ENCODE measurements around the gene PRND.
A peak's percentile ranks its signal among the peaks of the same experiment; 100 is the strongest.
"Not testable (repeated sequence)": the region's sequence is repeated elsewhere in the genome, so short reads cannot be mapped to it uniquely, and the experiment has no call there.

PRND gene

DNA sequence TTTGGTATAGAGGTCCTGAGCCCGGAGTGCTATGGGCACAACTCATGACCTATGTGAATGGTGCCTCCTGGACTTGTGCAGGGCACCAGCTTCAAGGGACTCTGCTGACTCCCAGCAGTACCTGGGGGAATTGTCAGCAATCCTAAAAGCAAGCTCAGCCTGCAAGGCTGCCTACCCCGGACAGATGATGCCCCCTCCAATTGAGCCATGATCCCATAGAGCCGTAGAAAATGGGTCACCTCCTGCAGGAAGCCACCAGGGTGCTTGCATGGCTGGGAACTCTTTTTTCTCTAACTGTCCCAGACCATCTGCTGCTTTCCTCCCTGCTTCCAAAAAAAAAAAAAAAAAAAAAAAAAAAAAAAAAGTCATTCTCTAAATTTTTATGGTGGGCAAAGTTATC, 12.9 kb upstream of the PRND start:
- DNase-seq (ENCODE audit: low read depth, low spot score), result no peak

DNA sequence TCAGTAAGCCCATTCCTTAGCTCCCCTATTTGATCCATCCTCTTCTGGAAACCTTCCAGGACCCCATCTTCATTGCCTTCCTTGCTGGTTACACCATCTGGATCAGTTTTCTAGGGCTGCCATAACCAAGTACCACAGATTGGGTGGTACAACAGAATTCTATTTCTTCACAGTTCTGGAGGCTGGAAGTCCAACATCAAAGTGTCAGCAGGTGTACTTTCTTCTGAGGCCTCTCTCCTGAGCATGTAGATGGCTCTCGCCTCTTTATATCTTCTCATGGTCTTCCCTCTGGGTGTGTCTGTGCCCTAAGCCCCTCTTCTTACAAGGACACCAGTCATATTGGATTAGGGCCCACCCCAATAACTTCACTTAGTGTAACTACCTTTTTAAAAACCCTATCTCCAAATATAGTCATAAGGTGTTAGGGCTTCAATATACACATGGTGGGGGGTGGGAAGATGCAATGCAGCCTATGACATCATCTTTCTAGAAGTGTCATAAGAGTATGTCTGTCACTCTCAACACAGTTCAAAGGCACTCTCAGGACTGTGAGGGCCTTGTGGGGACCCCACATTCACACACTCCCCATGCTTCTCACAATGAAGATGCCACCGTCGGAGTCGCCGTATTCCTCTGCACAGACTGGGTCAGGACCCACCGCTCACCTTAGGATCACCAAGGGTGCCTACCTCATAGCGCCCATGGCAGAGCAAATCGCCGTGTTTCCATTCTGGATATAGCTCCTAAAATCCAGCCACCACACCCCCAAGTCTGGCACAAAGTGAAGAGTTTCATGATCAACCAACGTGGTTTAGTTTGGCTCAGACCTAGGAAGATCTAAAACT, 12.2 kb upstream of the PRND start:
- no peak for DNase-seq (ENCODE audit: low read depth, low spot score)

DNA sequence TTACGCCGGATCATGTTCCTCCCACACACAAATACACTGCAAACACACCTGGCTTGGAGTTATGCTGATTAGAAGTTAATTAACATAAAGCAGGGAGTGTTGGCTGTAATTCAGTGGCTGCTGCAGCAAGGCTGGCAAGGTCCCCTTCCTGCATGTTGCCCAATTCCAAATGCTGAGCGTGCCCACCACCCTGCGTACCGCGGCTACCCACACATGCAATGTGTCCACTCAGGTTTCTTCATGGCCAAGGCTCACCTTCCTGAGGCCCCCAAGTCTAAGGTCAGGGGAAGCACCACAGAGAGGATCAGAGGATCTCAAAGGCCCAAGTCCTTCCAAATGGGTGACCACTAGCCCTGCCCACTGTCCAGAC, 11.6 kb upstream of the PRND start:
- DNase-seq (ENCODE audit: low read depth, low spot score), result no peak

DNA sequence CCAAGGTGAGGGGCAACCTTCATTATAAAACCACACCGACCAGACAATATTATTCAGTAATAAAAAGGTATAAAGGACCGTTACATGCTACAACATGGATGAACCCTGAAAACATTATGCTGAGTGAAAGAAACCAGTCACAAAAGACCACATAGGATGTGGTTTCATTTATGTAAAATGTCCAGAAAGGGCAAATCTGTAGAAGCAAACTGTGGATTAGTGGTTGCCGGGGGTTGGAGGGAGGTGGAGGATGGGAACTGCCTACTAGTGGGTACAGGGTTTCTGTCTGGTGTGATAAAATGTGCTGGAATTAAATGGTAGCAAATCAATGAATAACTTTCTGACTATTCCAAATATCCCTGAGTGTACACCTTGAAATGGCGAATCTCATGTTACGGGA, 10.2 kb upstream of the PRND start:
- DNase-seq (ENCODE audit: low read depth, low spot score), result no peak

DNA sequence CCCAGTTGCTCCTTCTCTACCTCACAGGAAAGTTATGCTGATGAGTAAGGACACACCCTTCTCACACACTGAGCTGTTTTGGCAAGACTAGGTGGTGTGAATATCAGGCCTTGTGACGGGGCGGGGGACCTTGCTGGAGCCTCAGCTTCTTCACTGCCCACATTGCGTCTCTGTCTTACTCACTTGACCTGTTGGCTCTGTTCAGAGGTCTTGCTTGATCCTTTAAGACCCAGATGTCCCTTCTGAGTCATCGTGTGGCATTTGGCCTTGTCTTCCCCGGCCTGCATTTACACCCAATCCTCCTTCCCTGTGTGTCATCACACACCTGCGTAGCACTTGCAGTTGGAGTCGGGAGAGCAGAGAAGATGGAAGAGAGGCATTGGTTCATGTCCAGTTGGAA, 8.3 kb upstream of the PRND start:
- DNase-seq (ENCODE audit: low read depth, low spot score), result no peak

DNA sequence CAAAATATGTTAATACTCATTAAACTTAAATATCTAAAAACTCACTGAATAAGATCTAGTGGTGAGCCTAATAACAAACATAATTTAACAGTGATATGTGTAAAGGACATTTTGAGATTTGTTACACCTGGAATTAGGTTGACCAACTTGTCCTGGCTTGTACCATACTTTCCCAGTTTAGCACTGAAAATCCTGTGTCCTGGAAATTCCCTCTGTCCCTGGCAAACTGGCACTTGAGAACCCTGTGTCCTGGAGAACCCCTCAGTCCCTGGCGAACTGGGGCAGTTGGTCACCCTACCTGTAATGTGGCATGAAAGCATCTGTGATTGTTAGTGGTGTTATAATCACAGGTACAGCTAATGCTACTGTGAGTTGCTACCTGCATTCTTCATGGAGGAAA, 6.9 kb upstream of the PRND start:
- no peak for DNase-seq (ENCODE audit: low read depth, low spot score)

DNA sequence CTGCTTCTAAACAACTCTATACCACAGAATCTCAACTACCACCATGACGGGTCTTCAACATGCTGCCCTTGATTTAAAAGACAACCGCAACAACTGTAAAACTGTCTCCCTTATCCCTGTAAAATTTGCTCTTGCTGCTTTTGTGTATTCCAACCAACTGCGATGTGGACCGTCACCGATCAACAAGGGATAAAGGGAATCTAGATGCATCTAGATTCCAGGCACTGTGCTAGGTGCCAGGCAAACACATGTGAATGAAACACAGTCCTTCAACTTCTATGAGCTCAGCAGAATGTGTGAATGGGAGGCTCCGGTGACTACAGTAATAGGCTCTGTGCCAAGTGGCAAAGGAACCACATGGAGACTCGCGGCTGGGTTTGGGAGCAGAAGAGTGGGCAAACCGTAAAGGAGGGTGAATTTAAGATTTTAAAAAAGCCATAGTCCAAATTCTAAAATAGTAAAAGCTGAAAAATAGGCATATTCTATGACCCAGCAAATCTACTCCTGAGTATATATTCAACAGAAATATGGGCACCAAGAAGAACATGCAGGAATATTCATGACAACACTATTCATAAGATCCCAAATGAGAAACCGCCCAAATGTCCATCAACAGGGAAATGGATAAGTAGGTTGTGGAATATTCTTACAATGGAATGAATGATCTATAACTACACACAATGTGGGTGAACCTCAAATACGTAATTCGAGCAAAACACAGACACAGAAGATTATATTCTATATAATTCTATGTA, 3.7 kb upstream of the PRND start:
- no peak for DNase-seq (ENCODE audit: low read depth, low spot score)

DNA sequence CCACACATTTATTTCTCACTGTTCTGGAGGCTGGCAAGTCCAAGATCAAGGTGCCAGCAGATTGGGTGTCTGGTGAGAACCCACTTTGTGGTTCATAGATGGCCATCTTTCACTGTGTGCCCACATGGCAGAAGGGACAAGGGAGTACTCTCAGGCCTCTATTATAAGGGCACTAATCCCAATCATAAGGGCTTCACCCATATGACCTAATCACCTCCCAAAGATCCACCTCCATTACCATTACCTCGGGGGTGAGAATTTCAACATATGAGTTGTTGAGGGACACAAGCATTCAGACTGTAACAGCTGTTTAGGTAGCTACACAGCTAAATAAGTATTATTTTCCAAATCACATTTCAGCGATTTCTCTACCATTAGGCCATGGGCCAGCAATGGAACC, 2.5 kb upstream of the PRND start:
- no peak for DNase-seq (ENCODE audit: low read depth, low spot score)

DNA sequence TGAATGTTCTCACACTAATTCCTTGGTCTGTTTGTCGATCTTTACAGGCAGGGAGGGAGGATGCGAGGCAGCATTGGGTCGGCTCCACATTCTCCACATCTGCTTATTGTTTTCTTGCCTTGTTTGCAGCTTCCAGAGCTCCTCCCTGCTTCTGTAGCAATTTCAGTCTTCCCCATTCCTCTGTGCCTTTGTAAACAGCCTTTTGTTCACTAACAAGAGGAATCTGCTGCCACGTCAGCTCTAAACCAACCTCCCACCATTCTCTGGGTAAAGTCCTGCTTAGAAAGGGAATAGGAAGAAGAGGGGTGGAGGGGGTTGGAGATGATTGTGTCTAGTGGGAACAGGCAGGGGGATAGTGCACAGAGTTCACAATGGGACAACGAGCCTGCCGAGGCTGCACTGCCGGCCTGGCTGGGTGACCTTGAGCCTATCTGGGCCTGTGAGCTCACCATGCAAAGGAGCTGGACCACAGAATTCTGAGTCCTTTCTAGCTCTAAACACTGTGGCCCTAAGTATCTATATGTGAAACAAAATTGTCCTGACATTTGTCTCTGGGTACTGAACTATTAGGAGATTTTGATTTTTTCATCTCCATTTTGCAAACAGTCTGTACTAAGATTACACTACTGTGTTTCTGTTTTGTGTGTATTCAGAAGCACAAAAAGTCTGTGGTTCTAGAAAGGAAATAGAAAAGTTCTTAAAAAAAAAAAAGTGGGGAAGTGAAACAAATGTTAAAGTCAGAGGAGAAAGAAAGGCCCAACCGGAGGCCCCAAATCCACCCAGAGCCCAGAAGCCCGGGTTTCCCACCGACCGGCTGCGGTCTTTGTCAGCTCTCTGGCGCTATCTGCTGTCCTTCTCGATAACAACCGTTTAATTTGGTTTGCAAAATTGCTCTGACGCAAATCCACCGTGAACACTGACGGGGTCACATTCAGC, 1.4 kb upstream of the PRND start:
- peak; percentile 43 for DNase-seq (ENCODE audit: low read depth, low spot score)

DNA sequence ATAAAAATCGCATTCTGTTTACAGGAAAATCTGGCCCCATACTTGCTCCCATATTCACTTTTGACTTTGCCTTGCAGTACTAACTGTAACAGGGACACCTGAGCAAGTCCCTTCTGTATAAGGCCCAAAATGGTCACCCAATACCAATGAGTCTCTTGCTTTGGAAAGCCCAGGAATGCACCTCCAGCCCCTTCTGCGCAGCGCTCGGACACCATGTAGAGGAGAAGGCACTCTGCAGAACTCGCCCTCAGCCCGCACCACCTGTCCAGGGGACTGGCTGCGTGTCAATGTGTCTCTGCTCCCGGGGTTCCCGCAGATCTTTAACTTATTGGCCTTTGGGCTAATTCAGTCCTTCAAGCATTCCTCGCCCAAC, 746 bp upstream of the PRND start:
- DNase-seq (ENCODE audit: low read depth, low spot score), result no peak

DNA sequence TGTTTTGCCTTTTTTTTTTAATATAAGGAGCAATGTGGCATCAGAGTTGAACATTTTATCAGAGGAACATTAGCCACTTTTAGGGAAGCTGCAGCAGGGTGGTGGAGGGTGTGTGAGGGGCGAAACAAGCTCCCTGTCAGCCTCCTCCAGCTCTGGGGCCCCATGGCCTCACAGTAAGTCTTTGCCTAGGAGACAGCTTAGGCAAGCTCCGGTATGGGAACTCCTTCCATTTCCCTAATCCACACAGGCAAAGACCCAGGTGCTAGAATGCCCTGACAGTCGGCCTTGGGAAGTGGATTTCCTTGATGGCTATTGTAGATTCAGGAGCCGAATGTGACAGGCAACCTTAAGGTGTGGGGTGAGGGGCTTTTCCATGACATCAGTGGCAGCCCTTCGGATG, 862 bp downstream of the PRND start:
- DNase-seq (ENCODE audit: low read depth, low spot score), result no peak

DNA sequence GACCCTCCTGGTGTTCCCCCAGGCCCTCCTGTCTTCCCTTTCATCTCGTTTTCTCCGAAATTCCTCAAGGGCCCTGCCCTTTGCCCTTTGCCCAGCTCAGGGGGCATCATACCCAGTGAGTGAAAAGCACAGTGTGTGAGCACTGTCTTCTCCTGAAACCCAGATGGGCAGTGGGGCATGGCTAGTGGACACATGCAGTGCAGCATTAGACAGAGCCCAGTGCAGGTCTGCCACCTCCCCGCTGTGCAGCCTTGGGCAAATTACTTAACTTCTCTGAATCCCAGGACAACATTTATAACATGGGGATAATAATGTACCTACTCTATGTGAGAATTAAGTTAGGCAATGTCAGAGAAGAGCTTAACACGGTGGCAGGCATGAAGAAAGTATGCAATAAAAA, 1.3 kb downstream of the PRND start:
- DNase-seq (ENCODE audit: low read depth, low spot score), result no peak

DNA sequence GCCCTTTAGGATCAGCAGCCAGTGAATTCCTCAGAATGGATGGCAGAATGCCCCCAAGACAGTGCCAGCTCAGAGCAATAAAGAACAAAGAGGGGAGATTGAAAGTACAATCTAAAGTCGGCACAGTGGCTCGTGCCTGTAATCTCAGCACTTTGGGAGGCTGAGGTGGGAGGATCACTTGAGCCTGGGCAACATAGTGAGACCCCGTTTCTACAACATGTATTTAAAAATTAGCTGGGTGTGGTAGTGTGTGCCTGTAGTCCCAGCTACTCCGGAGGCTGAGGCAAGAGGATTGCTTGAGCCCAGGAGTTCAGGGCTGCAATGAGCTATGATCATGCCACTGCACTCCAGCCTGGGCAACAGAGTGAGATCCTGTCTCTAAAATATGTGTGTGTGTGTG, 1.8 kb downstream of the PRND start:
- DNase-seq (ENCODE audit: low read depth, low spot score), result not testable (repeated sequence)

DNA sequence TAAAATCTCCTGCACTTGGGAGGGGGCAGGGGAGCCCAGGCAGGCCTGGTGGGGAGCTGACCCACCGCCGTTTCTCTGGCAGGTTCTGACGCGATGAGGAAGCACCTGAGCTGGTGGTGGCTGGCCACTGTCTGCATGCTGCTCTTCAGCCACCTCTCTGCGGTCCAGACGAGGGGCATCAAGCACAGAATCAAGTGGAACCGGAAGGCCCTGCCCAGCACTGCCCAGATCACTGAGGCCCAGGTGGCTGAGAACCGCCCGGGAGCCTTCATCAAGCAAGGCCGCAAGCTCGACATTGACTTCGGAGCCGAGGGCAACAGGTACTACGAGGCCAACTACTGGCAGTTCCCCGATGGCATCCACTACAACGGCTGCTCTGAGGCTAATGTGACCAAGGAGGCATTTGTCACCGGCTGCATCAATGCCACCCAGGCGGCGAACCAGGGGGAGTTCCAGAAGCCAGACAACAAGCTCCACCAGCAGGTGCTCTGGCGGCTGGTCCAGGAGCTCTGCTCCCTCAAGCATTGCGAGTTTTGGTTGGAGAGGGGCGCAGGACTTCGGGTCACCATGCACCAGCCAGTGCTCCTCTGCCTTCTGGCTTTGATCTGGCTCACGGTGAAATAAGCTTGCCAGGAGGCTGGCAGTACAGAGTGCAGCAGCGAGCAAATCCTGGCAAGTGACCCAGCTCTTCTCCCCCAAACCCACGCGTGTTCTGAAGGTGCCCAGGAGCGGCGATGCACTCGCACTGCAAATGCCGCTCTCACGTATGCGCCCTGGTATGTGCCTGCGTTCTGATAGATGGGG, 3.0 kb downstream of the PRND start:
- DNase-seq (ENCODE audit: low read depth, low spot score), result no peak

DNA sequence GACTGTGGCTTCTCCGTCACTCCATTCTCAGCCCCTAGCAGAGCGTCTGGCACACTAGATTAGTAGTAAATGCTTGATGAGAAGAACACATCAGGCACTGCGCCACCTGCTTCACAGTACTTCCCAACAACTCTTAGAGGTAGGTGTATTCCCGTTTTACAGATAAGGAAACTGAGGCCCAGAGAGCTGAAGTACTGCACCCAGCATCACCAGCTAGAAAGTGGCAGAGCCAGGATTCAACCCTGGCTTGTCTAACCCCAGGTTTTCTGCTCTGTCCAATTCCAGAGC, 3.5 kb downstream of the PRND start:
- DNase-seq (ENCODE audit: low read depth, low spot score), result no peak

DNA sequence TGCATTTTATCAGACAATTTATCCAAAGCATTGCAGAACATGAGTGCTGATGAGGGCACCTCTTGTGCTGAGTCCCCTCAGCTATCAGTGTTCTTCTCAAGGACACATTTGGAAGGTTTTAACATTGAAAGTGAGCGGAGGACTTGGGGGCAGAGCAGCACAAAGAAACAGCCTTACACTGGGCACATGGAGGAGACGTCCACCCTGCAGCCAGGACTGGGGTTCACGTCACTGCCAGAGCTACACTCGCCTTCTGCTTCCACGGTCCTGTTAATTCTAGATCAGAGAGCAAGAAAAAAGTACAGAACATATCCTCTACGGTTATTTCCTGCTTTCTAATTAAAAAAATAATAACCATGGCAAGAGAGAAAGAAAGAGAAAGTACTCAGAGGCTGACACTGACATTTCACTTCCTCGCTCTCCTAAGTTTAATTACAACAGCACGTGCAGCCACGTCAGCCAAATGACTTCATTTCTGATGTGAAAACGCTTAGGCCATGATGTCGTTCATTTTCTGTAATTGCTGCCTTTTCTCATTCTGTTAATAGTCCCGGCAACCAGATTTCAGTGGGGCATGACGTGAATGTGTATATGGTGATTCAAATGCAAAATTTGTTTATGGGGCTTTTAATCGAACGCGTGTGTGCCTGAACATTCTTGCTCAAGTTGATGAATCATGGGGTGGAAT, 5.1 kb downstream of the PRND start:
- DNase-seq (ENCODE audit: low read depth, low spot score), result no peak

DNA sequence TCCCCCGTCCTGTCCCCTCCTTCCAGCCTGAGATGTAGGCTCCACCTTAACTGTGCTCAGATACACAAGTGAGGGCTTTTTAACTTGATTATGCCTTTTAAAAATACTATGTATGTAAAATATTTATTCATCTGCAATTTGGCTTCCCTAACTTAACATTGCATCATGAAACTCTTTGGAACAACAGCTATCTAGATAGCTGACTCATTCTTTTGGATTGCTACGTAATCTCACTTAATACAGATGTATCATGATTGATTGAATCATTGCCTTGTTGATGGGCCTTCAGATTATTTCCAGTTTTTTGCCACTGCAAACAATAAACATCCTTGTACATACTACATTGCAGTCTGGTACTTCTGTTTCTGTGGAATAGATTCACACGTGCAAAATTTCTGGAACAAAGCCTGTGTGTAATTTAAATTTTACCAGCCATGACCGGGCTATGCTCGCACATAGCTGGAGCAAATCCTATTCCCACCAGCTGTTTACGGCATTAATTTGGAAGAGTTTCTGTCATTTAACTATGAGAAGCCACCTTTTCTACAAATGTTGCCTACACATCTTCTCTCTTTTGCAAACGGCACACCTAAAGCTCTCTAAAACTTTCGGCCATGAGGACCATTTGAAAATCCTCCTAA, 6.5 kb downstream of the PRND start:
- DNase-seq (ENCODE audit: low read depth, low spot score), result no peak

DNA sequence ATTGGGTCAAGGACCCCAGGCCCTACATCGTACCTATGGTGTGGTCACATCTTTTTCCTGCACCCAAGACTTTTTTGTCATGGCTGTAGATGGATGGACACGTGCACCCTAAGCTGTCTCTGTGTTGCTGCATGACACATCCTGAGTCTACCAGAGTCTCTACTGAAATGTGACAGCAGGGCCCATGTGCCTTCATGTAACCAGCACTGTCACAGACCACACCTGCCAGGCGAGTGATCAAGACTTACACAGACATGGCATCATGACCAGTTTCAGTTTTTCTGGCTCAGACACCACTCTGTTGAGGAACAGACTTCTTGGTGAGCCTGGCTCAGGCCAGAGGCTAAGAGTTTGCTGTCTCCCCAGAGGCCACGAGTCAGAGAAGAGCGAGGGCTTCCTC, 7.6 kb downstream of the PRND start:
- DNase-seq (ENCODE audit: low read depth, low spot score), result no peak

DNA sequence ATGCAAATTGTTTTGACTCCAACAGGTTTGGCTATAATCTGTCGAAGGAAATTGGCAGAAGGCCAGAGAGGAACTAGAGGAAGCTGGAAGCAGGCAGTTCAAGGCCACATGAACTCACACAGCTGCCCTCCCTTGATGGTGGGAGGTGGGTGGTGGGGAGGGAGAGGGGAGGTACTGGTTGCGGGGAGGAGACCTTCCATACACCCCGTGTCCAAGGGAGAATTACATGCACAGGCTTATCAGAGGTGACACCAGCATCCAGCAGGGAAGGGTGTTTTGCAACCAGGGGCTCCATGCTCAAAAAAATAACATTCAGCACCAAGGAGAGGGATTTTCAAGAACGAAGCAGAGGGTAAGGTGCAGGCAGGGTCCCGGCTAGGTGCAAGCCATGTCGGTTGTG, 9.1 kb downstream of the PRND start:
- DNase-seq (ENCODE audit: low read depth, low spot score), result no peak

DNA sequence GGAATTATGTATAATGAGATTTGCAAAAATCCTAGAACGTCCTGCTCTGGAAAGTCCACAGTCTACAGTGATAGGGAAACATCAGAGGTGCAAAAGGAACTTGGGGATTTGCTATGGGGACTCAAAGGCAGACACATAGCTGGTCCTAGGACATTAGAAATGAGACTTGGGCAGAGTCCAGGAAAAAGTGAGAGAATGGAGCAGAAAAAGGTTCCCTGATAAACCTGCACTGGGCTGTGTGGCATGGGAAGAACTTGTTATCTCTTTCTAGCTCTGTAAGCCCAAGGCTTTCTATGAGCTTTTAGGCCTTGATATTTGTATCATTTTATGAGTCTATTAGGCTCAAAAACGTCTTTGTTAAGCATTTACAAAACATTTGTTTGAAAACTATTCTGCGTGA, 15.2 kb downstream of the PRND start:
- no peak for DNase-seq (ENCODE audit: low read depth, low spot score)

All from activated naive CD8-positive, alpha-beta T cell treated with anti-CD3 and anti-CD28 coated beads, Interleukin-2, amount 50 U/mL, for 16 hours (primary cell).